ENCODE measurements around the gene RIMBP2.
"Not testable (repeated sequence)": the region's sequence is repeated elsewhere in the genome, so short reads cannot be mapped to it uniquely, and the experiment has no call there.

GRCh38 chr12:130752037-130752436 lies 35.9 kb upstream of the RIMBP2 start:
- TF ChIP-seq, protein P1, sequence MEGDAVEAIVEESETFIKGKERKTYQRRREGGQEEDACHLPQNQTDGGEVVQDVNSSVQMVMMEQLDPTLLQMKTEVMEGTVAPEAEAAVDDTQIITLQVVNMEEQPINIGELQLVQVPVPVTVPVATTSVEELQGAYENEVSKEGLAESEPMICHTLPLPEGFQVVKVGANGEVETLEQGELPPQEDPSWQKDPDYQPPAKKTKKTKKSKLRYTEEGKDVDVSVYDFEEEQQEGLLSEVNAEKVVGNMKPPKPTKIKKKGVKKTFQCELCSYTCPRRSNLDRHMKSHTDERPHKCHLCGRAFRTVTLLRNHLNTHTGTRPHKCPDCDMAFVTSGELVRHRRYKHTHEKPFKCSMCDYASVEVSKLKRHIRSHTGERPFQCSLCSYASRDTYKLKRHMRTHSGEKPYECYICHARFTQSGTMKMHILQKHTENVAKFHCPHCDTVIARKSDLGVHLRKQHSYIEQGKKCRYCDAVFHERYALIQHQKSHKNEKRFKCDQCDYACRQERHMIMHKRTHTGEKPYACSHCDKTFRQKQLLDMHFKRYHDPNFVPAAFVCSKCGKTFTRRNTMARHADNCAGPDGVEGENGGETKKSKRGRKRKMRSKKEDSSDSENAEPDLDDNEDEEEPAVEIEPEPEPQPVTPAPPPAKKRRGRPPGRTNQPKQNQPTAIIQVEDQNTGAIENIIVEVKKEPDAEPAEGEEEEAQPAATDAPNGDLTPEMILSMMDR (IDR thresholded peaks at IDR 0.05): not testable (repeated sequence)
- TF ChIP-seq EZH2, EZH2phosphoT487 (IDR thresholded peaks at IDR 0.05): not testable (repeated sequence)
